Progenitor cell of endocrine pancreas (in vitro differentiated cells): ENCODE results near the gene ACOX3. TPM values are rescaled to one million over a fixed set of nuclear protein-coding genes. Genes with fewer than 3 reads are reported as not detected.
"Not testable (repeated sequence)": the region's sequence is repeated elsewhere in the genome, so short reads cannot be mapped to it uniquely, and the experiment has no call there.

Experiments used
- DNase-seq: peaks from one replicate; pipeline ENCODE4 v3.0.0; 2021; ENCODE audit warnings: low spot score; ENCODE audit not compliant: unreplicated experiment
- H3K27ac Mint-ChIP-seq: 2 replicates; pipeline ENCODE4 v1.8.0; 2021; ENCODE audit warnings: mild to moderate bottlenecking, moderate library complexity, mixed read lengths
- H3K27me3 Mint-ChIP-seq: 2 replicates; pipeline ENCODE4 v1.8.0; 2021; ENCODE audit warnings: mixed read lengths
- H3K36me3 Mint-ChIP-seq: 2 replicates; pipeline ENCODE4 v1.8.0; 2022; ENCODE audit warnings: mixed read lengths; ENCODE audit not compliant: insufficient read depth
- H3K4me1 Mint-ChIP-seq: 2 replicates; pipeline ENCODE4 v1.8.0; 2021; ENCODE audit warnings: low read depth, mixed read lengths
- H3K4me3 Mint-ChIP-seq: 2 replicates; pipeline ENCODE4 v1.8.0; 2021; ENCODE audit warnings: low read depth, mild to moderate bottlenecking, moderate library complexity, mixed read lengths
- H3K9me3 Mint-ChIP-seq: 2 replicates; pipeline ENCODE4 v1.8.0; 2021; ENCODE audit warnings: low read depth, mixed read lengths
- long read RNA-seq: library from polyadenylated mRNA; unstranded; transcript quantifications from one replicate; pipeline ENCODE4 v2.0.0, GENCODE V29; 2020
- total RNA-seq: library from RNA; stranded (reverse); gene quantifications from 2 replicates; pipeline ENCODE4 v1.2.1, GENCODE V29; 2021
- TF ChIP-seq, protein P1 (sequence below): fragments of 200-600 bp; sonication (generic); IDR thresholded peaks from one replicate; pipeline ENCODE4 v1.5.0; 2021; ENCODE audit warnings: antibody characterized with exemption, mild to moderate bottlenecking; ENCODE audit not compliant: unreplicated experiment

Gene ACOX3
- total RNA-seq = 22.6 and 25.3 TPM in 2 replicates
- long read RNA-seq, transcript ACOX3-202 (17 exons, 2,374 nt) = minor isoform, 8 of 136 reads
- long read RNA-seq, transcript ACOX3-201 (18 exons, 2,860 nt) = minor isoform, 11 of 136 reads
- long read RNA-seq, transcript ACOX3-203 (18 exons, 2,253 nt) = major isoform, 36 of 136 reads
- long read RNA-seq, partial matches to known transcripts = 21 of 136 reads
- long read RNA-seq, other reads (novel, unspliced or antisense) = 60 of 136 reads

DNA sequence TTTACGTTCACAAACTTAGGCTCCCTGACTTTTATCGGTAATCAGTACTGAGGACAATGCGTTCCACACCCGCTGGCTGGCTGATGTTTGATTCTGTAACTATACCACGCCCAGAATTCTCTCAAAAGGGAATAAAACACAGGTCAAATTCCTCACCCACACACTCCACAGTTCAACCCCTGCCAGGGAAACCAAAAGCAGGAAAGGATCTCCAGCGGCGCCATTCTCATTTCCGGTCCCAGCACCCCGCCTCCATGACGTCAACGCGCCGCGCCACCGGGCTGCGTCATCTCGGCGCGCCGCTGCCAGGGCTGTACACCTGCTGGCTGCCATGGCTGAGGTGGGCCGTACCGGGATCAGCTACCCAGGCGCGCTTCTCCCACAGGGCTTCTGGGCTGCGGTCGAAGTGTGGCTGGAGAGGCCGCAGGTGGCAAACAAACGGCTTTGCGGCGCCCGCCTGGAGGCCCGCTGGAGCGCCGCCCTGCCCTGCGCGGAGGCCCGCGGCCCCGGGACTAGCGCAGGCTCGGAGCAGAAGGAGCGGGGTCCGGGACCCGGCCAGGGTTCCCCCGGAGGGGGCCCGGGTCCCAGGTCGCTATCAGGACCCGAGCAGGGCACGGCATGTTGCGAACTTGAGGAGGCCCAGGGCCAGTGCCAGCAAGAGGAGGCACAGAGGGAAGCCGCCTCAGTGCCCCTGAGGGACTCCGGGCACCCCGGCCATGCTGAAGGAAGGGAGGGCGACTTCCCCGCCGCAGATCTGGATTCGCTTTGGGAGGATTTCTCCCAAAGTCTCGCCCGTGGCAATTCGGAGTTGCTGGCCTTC, at the start of gene ACOX3, which contains the start of gene TRMT44:
Gene ACOX3, minus strand, starts transcription at position 232 of the 820 bp plus-strand sequence. CDS start 24,202 bp downstream, outside the sequence.
Gene TRMT44, plus strand, starts transcription at position 286 of the 820 bp plus-strand sequence. Its CDS starts 46 bp downstream, at position 332.
- TF ChIP-seq, protein P1, sequence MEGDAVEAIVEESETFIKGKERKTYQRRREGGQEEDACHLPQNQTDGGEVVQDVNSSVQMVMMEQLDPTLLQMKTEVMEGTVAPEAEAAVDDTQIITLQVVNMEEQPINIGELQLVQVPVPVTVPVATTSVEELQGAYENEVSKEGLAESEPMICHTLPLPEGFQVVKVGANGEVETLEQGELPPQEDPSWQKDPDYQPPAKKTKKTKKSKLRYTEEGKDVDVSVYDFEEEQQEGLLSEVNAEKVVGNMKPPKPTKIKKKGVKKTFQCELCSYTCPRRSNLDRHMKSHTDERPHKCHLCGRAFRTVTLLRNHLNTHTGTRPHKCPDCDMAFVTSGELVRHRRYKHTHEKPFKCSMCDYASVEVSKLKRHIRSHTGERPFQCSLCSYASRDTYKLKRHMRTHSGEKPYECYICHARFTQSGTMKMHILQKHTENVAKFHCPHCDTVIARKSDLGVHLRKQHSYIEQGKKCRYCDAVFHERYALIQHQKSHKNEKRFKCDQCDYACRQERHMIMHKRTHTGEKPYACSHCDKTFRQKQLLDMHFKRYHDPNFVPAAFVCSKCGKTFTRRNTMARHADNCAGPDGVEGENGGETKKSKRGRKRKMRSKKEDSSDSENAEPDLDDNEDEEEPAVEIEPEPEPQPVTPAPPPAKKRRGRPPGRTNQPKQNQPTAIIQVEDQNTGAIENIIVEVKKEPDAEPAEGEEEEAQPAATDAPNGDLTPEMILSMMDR = no peak
- peak; percentile 96 for DNase-seq
- Mint-ChIP-seq H3K36me3 (peaks cover 7% of the 10 kb centered on the region), H3K4me1 (peaks cover 40% of the 10 kb centered on the region), H3K27me3 (no peaks in the 10 kb centered on the region), H3K27ac (peak within 1 kb of the TSS; percentile 99), H3K9me3 (peaks cover 11% of the 10 kb centered on the region), H3K4me3 (peak within 1 kb of the TSS; percentile 98)

DNA sequence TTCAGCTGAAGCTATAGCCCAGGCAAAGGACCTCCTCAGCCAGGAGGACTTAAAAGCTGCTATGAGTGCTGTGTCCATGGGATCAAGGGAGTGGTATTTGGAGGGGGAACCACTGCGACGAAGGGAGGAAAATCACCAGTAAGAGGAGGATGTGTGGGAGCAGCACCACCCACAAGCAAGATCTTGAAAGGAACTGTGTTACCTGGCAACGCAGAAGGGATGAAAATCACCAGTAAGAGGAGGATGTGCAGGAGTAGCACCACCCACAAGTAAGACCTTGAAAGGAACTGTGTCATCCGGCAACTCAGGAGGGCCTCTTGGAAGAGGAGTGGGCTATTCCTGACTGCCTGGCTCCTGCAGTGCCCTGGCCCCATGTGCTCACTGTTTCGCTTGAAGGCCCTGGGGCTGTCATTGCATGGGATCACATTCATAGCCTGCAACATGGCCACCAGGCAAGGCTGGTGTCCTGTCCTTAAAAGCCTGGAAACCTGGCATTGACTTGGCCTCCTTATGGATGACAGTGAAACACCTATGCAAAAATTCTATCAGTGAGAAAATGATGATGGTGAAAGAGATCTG, 48.4 kb upstream of the ACOX3 start:
- Mint-ChIP-seq H3K4me1 (peaks cover 2% of the 10 kb centered on the region), H3K4me3 (no peak overlapping the region), H3K36me3 (peaks cover 12% of the 10 kb centered on the region), H3K27ac (no peak overlapping the region), H3K27me3 (no peaks in the 10 kb centered on the region), H3K9me3 (peaks cover 11% of the 10 kb centered on the region)
- no peak for DNase-seq
- TF ChIP-seq, protein P1 = no peak

DNA sequence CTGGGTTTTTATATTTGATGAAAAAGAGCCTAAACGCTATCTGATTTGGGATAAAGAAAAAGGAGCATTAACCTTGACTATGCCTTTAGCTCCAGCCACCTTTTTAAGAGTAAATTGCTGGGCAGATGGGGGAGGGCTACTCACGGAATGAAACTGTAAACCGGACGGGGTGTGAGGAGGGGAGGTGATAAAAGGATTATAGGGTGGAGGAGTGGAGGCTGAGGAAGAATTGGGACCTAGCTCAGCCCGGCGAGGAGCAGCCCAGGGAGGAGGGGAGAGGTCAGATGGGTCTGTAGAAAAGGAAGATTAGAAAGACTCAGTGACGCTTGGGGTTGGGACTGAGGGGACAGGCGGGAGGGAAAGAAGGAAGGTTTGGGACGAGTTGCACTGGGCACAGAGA, 46.1 kb upstream of the ACOX3 start:
- peaks cover 11% of the 10 kb centered on the region for H3K9me3 Mint-ChIP-seq
- H3K27me3 Mint-ChIP-seq, H3K27ac Mint-ChIP-seq, H3K4me1 Mint-ChIP-seq, DNase-seq, H3K4me3 Mint-ChIP-seq: not testable (repeated sequence)
- peaks cover 12% of the 10 kb centered on the region for H3K36me3 Mint-ChIP-seq

DNA sequence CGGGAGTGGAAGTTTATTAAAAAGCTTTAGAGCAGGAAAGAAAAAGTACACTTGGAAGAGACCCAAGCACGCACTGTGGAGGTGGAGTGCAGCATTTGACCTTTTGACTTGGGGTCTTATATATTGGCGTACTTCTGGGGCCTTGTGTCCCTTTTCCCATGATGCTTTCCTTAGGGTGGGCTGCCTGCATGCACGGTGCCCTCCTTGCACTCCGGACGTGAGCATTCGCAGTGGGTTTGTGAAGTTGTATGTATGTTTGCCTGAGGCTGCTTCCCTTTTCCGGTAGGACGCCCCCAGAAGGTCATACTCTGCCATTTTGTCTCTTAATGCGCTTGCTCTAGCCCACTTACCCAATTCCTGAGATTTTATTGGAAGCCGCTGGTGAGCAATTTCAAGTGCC, 39.7 kb upstream of the ACOX3 start:
- TF ChIP-seq, protein P1 = no peak
- H3K36me3 Mint-ChIP-seq = peaks cover 1% of the 10 kb centered on the region
- H3K27me3 Mint-ChIP-seq = no peaks in the 10 kb centered on the region
- no peak overlapping the region for H3K4me3 Mint-ChIP-seq
- no peaks in the 10 kb centered on the region for H3K4me1 Mint-ChIP-seq
- no peak for DNase-seq
- no peaks in the 10 kb centered on the region for H3K9me3 Mint-ChIP-seq
- H3K27ac Mint-ChIP-seq = no peak overlapping the region

DNA sequence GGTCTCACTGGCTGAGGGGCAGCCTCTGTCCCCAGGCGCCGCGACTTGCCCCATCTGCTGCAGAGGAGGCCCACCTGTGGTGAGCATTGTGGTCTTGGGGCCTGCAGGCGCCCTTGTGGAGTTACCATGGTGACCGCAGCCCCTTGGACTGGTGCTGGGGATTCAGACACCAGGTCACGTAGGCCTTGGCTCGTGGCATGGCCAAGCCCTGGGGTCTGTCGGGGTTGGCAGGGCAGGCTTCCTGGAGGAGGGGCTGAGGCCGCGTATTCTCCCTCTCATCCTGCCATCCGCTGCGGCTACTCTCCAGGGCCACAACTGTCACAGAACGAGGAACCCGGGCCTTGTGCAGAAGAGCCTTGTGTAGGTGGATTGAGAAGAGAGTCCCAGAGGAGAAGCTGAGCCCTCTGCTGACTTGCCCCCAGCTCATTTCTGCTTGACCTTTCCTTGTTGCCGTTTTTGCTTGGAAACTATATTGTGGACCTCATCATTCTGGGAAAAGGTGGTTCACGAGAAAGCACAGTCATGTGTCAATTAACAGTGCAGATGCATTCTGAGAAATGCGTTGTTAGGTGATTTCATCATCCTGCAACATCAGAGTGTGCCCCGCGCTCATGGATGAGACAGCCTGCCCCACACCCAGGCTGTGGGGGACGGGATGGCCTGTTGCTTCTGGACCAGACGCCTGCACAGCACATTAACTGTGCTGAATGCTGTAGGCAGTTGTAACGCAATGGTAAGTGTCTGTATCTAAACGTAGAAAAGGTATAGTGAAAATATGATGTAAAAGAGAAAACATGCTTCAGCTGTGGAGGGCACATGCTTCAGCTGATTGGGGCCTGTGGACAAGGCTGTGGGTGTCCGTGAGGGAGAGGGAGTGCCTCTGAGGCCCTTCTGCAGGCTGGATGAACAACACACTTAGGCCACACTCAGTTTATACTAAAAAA, 38.5 kb upstream of the ACOX3 start:
- Mint-ChIP-seq H3K36me3 (peaks cover 1% of the 10 kb centered on the region), H3K9me3 (no peaks in the 10 kb centered on the region), H3K27me3 (no peaks in the 10 kb centered on the region), H3K27ac (no peak overlapping the region), H3K4me3 (no peak overlapping the region), H3K4me1 (no peaks in the 10 kb centered on the region)
- TF ChIP-seq, protein P1 = no peak
- DNase-seq = no peak
